HPDE6-E6E7 (cell line): ENCODE measurements around the gene LHCGR.
"Not testable (repeated sequence)": the region's sequence is repeated elsewhere in the genome, so short reads cannot be mapped to it uniquely, and the experiment has no call there.

Experiments used
- DNase-seq: peaks from one replicate; pipeline ENCODE4 v3.0.0; 2011; ENCODE audit warnings: missing footprints; ENCODE audit errors: extremely low spot score

LHCGR gene

GRCh38 chr2:48709096-48710034, 46.2 kb downstream of the LHCGR start:
- no peak for DNase-seq

GRCh38 chr2:48707466-48707865, 48.1 kb downstream of the LHCGR start:
- no peak for DNase-seq

GRCh38 chr2:48703621-48704020, 51.9 kb downstream of the LHCGR start:
- not testable (repeated sequence) for DNase-seq

- DNase-seq = no peak
These were observed 56.1 kb downstream of the LHCGR start for GRCh38 chr2:48699348-48699930.

GRCh38 chr2:48696881-48697280, 58.6 kb downstream of the LHCGR start:
- no peak for DNase-seq

- no peak for DNase-seq
These were observed 59.5 kb downstream of the LHCGR start for GRCh38 chr2:48695991-48696390.

- DNase-seq = no peak
These were observed 61.4 kb downstream of the LHCGR start for GRCh38 chr2:48694149-48694548.

- no peak for DNase-seq
These were observed 61.9 kb downstream of the LHCGR start for GRCh38 chr2:48693645-48694044.

- DNase-seq = no peak
These were observed 62.5 kb downstream of the LHCGR start for GRCh38 chr2:48693066-48693465.

GRCh38 chr2:48691935-48692691, 63.4 kb downstream of the LHCGR start:
- DNase-seq = no peak

GRCh38 chr2:48685126-48685525, 70.4 kb downstream of the LHCGR start:
- no peak for DNase-seq

- no peak for DNase-seq
These were observed 78.1 kb downstream of the LHCGR start for GRCh38 chr2:48677450-48677849.

GRCh38 chr2:48674933-48675332, 80.6 kb downstream of the LHCGR start:
- DNase-seq = no peak

- DNase-seq = no peak
These were observed 81.9 kb downstream of the LHCGR start for GRCh38 chr2:48673581-48673980.

GRCh38 chr2:48668992-48669391, 86.5 kb downstream of the LHCGR start:
- DNase-seq = no peak

GRCh38 chr2:48651158-48651790, 104.2 kb downstream of the LHCGR start:
- DNase-seq = no peak

GRCh38 chr2:48638261-48638660, 117.3 kb downstream of the LHCGR start:
- DNase-seq = no peak
